ENCODE data around the gene LNPEP.
"Not testable (repeated sequence)": the region's sequence is repeated elsewhere in the genome, so short reads cannot be mapped to it uniquely, and the experiment has no call there.

LNPEP gene

DNA sequence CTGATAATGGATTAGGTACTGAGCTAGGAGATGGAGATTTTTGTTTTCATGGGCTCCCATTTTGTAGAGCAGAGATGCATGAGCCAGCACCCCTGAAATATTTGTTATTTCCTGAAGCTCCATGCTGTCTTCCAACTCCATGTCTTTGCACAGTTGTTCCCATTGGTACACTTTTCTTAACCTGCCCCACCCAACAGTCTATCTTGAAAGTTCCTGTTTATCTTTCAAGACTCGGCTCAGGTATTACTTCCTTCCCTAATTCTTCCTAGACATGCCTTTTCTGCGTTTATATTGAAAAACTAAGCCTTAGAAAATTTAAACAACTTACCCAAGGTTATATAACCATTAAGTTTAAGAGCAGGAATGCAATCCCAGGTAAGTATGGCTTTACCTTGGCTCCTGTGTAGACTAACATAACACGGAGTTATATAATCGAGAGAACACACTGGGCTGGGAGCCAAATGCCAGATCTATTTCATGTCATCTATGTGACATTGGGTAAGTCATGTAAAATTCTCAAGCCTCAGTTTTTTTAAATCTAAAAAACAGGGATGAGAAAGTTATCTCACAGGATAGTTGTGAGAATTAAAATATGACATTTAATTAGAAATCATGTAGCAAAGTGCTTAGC lies 139.1 kb downstream of the LNPEP start:
- TF ChIP-seq, protein P1, sequence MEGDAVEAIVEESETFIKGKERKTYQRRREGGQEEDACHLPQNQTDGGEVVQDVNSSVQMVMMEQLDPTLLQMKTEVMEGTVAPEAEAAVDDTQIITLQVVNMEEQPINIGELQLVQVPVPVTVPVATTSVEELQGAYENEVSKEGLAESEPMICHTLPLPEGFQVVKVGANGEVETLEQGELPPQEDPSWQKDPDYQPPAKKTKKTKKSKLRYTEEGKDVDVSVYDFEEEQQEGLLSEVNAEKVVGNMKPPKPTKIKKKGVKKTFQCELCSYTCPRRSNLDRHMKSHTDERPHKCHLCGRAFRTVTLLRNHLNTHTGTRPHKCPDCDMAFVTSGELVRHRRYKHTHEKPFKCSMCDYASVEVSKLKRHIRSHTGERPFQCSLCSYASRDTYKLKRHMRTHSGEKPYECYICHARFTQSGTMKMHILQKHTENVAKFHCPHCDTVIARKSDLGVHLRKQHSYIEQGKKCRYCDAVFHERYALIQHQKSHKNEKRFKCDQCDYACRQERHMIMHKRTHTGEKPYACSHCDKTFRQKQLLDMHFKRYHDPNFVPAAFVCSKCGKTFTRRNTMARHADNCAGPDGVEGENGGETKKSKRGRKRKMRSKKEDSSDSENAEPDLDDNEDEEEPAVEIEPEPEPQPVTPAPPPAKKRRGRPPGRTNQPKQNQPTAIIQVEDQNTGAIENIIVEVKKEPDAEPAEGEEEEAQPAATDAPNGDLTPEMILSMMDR (IDR thresholded peaks at IDR 0.05; ENCODE audit: low read depth, low read length): no peak
- H3K9me3 ChIP-seq: no peaks in the 10 kb centered on the region
- no peaks in the 10 kb centered on the region for H3K27me3 ChIP-seq
- no peak for DNase-seq
- H3K4me1 ChIP-seq: no peaks in the 10 kb centered on the region
- no peak overlapping the region for H3K4me3 ChIP-seq (ENCODE audit: low read depth, low read length)
- H3K36me3 ChIP-seq: no peaks in the 10 kb centered on the region

DNA sequence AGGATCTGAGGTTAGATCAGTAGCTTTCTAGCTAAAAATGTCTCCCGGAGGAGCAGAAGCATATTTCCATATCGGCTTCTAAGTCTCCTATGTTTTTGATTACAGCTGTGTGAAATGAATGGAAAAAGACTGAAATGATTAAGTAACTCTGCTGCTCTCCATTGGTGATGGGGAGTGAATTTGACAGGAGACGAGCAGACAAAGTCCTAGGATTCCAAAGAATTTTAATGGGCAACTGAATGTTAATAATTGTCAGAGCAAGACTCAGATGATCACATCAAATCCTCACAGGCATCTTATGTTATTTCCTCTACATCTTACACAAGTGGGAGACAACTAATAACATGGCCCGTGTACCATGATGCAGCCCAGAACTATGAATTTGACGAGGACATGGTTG lies 139.8 kb downstream of the LNPEP start:
- H3K4me1 ChIP-seq: no peaks in the 10 kb centered on the region
- no peak overlapping the region for H3K4me3 ChIP-seq (ENCODE audit: low read depth, low read length)
- TF ChIP-seq, protein P1 (IDR thresholded peaks at IDR 0.05; ENCODE audit: low read depth, low read length): no peak
- no peak for DNase-seq
- H3K36me3 ChIP-seq: no peaks in the 10 kb centered on the region
- no peaks in the 10 kb centered on the region for H3K9me3 ChIP-seq
- no peaks in the 10 kb centered on the region for H3K27me3 ChIP-seq

DNA sequence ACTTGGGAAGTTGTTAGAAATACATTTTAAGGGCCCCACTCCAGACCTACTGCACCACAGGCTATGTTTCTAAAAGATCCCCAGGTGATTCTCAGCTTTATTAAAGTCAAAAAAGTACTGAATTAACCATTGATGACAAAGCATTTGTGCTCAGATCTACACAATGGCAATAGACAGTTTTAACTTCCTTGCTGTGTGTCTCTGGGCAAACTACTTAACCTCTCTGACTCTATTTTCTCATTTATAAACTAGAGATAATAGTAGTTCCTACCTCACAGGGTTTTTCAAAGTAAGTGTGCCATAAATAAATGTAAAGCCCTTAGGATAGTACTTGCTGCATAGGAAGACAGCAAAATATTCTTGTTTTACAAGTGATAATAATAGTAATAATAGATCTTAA lies 140.2 kb downstream of the LNPEP start:
- TF ChIP-seq, protein P1 (IDR thresholded peaks at IDR 0.05; ENCODE audit: low read depth, low read length): no peak
- H3K9me3 ChIP-seq: no peaks in the 10 kb centered on the region
- no peaks in the 10 kb centered on the region for H3K4me1 ChIP-seq

DNA sequence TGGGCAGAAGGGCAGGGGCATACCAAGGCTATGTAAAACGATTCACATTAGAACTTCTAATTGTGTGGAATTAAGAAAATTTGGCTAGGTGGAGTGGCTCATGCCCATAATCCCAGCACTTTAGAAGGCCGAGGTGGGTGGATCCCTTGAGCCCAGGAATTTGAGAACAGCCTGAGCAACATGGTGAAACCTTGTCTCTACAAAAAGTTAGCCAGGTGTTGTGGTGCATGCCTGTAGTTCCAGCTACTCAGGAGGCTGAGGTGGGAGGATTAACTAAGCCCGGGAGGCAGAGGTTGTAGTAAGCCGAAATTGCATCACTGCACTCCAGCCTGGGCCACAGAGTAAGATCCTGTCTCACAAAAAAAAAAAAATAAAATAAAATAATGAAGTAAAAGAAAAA lies 141.4 kb downstream of the LNPEP start:
- no peaks in the 10 kb centered on the region for H3K9me3 ChIP-seq
- no peak for DNase-seq
- no peaks in the 10 kb centered on the region for H3K27me3 ChIP-seq
- no peaks in the 10 kb centered on the region for H3K36me3 ChIP-seq
- no peak overlapping the region for H3K4me3 ChIP-seq (ENCODE audit: low read depth, low read length)
- no peaks in the 10 kb centered on the region for H3K4me1 ChIP-seq
- TF ChIP-seq, protein P1 (IDR thresholded peaks at IDR 0.05; ENCODE audit: low read depth, low read length): no peak

More for the DNA sequence above, 140.2 kb downstream of the LNPEP start:
- no peak overlapping the region for H3K4me3 ChIP-seq (ENCODE audit: low read depth, low read length)
- no peak for DNase-seq
- no peaks in the 10 kb centered on the region for H3K27me3 ChIP-seq
- no peaks in the 10 kb centered on the region for H3K36me3 ChIP-seq

DNA sequence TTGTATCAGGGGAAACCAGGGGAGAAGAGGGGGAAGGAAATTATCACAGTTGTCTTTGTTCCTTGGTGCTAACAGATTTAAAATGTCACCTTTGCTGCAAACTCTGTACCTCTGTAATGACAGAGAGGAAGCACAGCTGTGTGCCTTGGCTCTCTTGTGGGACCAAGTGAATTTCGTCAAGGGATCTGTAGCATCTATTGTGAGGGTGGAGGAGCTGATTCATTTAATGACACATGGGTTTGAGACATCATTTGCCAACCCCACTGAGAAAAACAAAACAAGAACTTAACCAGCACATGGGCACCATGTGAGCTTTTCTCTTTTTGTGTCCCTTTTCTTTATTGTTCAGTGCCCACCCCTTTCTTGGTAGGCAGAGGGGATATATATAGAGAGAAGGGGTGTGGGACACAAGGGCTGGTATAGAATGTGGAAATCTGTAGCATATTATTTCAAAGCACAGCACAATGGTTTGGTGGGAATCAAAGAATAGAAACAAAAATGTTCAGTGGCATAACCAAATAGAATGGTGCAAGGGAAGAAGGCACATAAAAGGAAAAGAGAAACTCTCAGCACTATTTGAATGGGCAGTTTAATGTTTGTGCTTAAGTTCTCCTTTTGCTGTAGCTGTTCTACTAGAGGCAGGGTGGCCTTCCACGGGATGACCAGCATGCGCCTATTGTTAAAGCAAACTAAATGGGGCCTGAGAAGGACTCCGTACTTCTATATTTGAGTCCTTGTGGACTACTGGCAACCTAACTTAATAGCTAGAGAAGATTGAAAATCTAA lies 143.3 kb downstream of the LNPEP start:
- Histone ChIP-seq H3K4me3 (ENCODE audit: low read depth, low read length) (no peak overlapping the region), H3K9me3 (no peaks in the 10 kb centered on the region), H3K36me3 (no peaks in the 10 kb centered on the region), H3K4me1 (no peaks in the 10 kb centered on the region), H3K27me3 (no peaks in the 10 kb centered on the region)
- TF ChIP-seq, protein P1 (IDR thresholded peaks at IDR 0.05; ENCODE audit: low read depth, low read length): no peak
- no peak for DNase-seq

DNA sequence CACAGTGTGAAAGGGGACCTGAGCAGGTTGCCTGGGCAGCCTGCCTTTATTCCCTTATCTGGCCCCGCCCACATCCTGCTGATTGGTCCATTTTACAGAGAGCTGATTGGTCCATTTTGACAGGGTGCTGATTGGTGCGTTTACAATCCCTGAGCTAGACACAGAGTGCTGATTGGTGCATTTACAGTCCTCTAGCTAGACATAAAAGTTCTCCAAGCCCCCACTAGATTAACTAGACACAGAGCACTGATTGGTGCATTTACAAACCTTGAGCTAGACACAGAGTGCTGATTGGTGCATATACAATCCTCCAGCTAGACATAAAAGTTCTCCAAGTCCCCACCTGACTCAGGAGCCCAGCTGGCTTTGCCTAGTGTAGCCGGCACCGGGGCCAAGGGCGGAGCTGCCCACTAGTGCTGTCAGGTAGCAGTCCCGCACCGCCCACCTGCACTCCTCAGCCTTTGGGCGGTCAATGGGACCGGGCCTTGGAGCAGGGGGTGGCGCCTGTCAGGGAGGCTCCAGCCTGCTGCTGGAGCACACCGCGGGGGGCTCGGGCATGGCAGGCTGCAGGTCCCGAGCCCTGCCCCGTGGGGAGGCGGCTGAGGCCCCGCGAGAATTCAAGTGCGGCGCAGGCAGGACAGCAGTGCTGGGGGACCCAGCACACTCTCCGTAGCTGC lies 149.0 kb downstream of the LNPEP start:
- H3K4me3 ChIP-seq (ENCODE audit: low read depth, low read length); H3K9me3 ChIP-seq; H3K27me3 ChIP-seq; H3K36me3 ChIP-seq; DNase-seq; H3K4me1 ChIP-seq: not testable (repeated sequence)
